HEK293T (cell line): ENCODE data around the gene CXCL6.

Experiments
- ARNT ChIP-seq: fragments of 450-650 bp; IDR thresholded peaks from 2 replicates; pipeline ENCODE4 v1.6.1; 2017; ENCODE audit warnings: mild to moderate bottlenecking
- CTBP1 ChIP-seq: fragments of 450-650 bp; IDR thresholded peaks from 2 replicates; pipeline ENCODE4 v1.6.1; 2016; ENCODE audit warnings: borderline replicate concordance
- FOXA1 ChIP-seq: fragments of 450-650 bp; IDR thresholded peaks from 2 replicates; pipeline ENCODE4 v1.6.1; 2016; ENCODE audit warnings: mild to moderate bottlenecking
- SP1 ChIP-seq: fragments of 450-650 bp; IDR thresholded peaks from 2 replicates; pipeline ENCODE4 v1.6.1; 2017
- TARDBP ChIP-seq: fragments of 450-650 bp; IDR thresholded peaks from 2 replicates; pipeline ENCODE4 v1.6.1; 2016

GRCh38 chr4:73798842-73799241, 37.6 kb upstream of the CXCL6 start:
- TF ChIP-seq FOXA1 = no peak
- TF ChIP-seq SP1 = no peak
- TF ChIP-seq ARNT = no peak
- TF ChIP-seq TARDBP = no peak
- no peak for TF ChIP-seq CTBP1
